Renal cortical epithelial cell (primary cell): ENCODE results near the gene PDLIM5. TPM values are rescaled to one million over a fixed set of nuclear protein-coding genes. Genes with fewer than 3 reads are reported as not detected.
"Not testable (repeated sequence)": the region's sequence is repeated elsewhere in the genome, so short reads cannot be mapped to it uniquely, and the experiment has no call there.

Experiments
- DNase-seq: peaks from one replicate; pipeline ENCODE4 v3.0.0-alpha.2; 2011; ENCODE audit warnings: low read depth
- total RNA-seq: library from RNA; depleted of rRNA; stranded (reverse); fragments of >200 nt; gene quantifications from 2 replicates; pipeline ENCODE4 v1.2.3, GENCODE V29; 2014

PDLIM5 gene
- total RNA-seq, 1 donor from 2014 or later = 96.0 TPM

- no peak for DNase-seq
Observed at GRCh38 chr4:94491322-94491721, 39.6 kb downstream of the PDLIM5 start.

- DNase-seq = no peak
Observed at GRCh38 chr4:94495408-94495807, 43.7 kb downstream of the PDLIM5 start.

GRCh38 chr4:94497690-94498089 is 45.9 kb downstream of the PDLIM5 start:
- DNase-seq = no peak

DNA sequence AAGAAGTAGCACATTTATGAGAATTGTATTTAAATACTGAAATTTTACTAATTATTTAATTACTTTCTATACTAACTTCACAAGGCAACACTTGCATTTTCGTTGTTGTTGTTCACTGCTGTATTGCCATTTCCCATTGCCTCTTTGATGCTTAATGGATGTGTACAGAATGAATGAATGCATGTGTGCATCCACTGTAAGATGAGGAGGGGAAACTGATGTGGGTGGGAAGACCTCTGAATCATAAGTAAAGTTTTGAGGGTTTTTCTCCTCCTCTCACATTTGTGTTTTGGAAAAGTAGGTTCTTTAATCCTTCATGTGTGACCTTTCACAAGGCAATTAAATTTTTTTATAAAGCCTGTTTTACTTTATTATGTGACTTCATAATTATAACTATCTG is 46.8 kb downstream of the PDLIM5 start:
- DNase-seq = no peak

DNA sequence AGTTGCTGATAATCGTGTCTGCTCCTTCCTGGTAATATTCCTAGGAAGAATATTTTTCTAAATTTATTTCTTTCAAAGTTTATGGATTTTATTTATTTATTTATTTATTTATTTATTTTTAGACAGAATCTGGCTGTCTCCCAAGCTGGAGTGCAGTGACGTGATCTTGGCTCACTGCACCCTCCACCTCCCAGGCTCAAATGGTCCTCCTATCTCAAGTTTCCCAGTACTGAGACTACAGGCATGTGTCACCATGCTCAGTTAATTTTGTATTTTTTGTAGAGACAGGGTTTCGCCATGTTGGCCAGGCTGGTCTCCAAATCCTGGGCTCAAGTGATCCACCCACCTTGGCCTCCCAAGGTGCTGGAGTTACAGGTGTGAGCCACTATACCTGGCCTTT is 48.9 kb downstream of the PDLIM5 start:
- no peak for DNase-seq

GRCh38 chr4:94504545-94504944 is 52.8 kb downstream of the PDLIM5 start:
- DNase-seq = no peak

DNA sequence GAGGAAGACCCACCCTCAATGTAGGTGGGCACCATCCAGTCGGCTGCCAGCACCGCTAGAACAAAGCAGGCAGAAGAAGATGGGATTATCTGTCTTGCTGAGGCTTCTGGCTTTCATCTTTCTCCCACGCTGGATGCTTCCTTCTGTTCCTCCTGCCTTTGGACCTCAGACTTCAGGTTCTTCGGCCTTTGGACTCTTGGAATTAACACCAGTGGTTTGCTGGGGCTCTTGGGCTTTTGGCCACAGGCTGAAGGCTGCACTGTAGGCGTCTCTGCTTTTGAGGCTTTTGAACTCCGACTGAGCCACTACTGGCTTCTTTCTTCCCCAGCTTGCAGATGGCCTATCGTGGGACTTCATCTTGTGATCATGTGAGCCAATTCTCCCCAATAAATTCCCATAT is 55.1 kb downstream of the PDLIM5 start:
- DNase-seq = no peak

DNA sequence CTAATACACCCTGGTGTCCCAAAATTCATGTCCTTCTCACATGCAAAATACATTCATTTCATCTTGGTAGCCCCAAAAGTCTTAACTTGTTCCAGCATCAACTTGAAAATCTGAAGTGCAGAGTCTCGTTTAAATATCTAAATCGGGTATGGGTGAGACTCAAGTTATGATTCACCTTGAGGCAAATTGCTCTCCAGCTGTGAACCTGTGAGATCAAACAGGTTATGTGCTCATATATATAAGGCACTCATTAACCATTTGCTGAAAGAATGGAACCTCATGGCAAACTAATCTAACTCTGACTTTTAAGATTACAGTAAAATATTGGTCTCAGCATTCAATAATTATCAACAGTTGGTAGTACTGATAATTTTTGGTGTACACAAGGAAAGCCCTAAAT is 55.5 kb downstream of the PDLIM5 start:
- peak; percentile 61 for DNase-seq

- DNase-seq = peak; percentile 95
Observed at GRCh38 chr4:94507708-94508107, 56.0 kb downstream of the PDLIM5 start.

DNA sequence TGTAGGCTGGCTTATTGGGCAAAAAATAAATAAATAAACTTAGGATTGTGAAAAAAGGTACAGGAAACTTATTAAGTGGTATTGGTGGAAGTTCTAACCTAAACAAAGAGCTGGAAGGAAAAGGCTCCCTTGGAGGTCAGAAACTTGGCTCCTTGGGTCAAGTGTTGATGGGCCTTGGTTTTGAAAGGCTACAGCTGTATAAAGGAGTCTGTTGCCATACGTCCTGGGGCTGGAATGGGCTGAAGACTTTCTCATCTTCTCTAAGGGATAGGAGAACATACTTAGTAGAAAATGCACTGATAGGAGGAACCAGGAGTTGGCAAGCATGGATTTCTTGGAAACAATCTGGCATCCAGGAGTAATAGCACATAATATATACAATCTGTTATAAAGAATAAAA is 56.6 kb downstream of the PDLIM5 start:
- DNase-seq = no peak

- no peak for DNase-seq
Observed at GRCh38 chr4:94508806-94509205, 57.1 kb downstream of the PDLIM5 start.

DNA sequence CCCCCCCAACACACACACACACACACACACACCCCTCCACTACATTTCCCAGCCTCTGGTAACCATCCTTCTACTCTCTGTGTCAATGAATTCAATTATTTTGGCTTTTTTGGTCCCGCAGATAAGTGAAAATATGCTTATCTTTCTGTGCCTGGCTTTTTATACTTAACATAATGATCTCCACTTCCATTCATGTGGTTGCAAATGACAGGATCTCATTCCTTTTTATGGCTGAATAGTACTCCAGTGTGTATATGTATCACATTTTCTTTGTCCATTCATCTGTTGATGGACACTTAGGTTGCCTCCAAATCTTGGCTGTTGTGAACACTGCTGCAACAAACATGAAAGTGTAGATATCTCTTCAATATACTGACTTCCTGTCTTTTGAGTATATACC is 59.8 kb downstream of the PDLIM5 start:
- DNase-seq = no peak

DNA sequence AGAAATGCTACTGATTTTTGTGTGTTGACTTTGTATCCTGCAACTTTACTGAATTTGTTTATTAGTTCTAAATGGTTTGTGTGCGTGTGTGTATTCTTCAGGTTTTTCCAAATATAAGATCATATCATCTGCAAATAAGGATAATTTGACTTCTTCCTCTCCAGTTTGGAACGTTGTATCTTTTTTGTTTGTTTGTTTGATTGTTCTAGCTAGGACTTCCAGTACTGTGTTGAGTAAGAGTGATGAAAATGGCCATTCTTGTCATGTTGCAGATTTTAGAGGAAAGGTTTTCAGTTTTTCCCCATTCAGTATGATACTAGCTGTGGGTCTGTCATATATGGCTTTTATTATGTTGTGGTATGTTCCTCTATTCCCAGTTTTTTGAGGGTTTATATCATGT is 61.8 kb downstream of the PDLIM5 start:
- DNase-seq = not testable (repeated sequence)

GRCh38 chr4:94515365-94515764 is 63.6 kb downstream of the PDLIM5 start:
- DNase-seq = no peak

GRCh38 chr4:94516067-94516466 is 64.3 kb downstream of the PDLIM5 start:
- DNase-seq = peak; percentile 66

DNA sequence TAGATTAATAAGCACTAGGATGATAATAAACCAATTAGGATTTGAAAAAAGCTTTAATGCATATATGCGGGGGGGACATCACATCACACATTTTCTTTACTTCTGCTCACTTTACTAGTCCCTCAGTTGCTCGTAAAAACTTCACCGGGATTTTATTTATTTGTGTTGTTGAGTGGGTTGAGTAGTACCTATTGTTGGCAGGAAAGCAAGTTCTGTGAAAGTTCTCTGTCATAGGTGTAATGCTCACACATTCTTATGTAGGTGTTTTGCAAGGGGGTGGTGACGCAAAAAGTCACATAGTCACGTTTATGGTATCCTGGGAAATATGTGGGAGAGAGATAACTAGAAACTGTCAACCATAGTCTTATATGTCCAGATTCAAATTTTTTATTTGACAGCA is 65.3 kb downstream of the PDLIM5 start:
- DNase-seq = peak; percentile 64

DNA sequence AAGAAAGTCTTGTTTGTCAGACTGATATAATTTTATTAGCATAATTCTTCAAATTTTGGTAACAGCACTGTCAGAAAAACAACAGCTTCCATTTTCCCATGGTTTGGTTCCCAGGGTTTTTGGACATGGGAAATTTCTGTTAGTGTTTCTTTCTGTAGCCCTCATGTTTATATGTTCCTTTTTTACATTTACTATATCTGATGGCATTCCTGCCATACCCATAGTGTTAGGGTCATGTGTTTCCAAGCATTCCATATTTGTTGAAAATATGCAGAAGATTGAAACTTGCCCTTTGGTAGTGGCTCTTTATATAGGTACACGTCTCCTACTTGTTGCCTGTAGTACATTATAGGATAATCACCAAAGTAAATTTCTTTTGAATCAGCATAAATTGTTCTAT is 65.8 kb downstream of the PDLIM5 start:
- no peak for DNase-seq

- no peak for DNase-seq
Observed at GRCh38 chr4:94519019-94519418, 67.3 kb downstream of the PDLIM5 start.

GRCh38 chr4:94519925-94520789 is 68.4 kb downstream of the PDLIM5 start:
- DNase-seq = no peak

- DNase-seq = no peak
Observed at GRCh38 chr4:94523033-94523580, 71.4 kb downstream of the PDLIM5 start.

- DNase-seq = peak; percentile 89
Observed at GRCh38 chr4:94523617-94524016, 71.9 kb downstream of the PDLIM5 start.

DNA sequence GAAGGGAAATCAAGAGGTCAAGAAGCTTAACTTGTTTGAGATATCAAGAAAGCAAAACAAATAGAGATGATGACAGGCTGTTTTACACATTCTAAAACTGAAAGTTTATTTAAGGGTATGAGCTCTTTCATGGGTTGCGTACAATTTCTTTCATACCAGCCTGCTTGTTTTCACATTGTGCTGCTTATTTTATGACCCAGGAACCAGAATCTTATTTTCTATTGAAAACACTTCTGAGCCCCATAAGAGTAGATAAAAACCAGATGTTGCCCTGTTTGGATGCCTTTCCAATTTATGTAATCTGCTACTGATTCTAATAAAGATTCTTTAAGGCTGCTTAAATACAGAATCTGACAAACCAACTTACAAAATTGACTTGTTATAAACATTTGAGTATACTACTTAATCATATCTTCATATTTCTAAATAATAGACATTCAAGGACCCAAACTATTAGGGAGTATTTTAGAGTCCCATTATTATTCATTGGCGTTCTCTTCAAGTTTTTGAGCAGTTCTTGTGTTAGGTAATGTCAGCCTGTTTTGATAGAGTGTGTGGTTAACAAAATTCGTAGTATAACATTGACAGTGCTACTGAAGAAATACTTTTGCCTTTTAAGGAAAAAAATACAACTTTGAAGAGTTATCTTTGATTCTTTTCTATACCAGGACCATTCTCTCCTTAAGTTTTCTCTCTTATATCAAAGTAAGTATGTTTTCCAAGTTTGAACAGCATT is 74.4 kb downstream of the PDLIM5 start:
- no peak for DNase-seq
